Epithelial cell of umbilical artery (primary cell): ENCODE data around the gene FBXL3. TPM values are rescaled to one million over a fixed set of nuclear protein-coding genes. Genes with fewer than 3 reads are reported as not detected.

Source experiments
- total RNA-seq: library from RNA; depleted of rRNA; stranded (reverse); fragments of >200 nt; gene quantifications from 2 replicates; pipeline ENCODE4 v1.2.3, GENCODE V29; 2014

Gene FBXL3, protein sequence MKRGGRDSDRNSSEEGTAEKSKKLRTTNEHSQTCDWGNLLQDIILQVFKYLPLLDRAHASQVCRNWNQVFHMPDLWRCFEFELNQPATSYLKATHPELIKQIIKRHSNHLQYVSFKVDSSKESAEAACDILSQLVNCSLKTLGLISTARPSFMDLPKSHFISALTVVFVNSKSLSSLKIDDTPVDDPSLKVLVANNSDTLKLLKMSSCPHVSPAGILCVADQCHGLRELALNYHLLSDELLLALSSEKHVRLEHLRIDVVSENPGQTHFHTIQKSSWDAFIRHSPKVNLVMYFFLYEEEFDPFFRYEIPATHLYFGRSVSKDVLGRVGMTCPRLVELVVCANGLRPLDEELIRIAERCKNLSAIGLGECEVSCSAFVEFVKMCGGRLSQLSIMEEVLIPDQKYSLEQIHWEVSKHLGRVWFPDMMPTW
- 44.8 and 55.2 TPM in 2 replicates for total RNA-seq

DNA sequence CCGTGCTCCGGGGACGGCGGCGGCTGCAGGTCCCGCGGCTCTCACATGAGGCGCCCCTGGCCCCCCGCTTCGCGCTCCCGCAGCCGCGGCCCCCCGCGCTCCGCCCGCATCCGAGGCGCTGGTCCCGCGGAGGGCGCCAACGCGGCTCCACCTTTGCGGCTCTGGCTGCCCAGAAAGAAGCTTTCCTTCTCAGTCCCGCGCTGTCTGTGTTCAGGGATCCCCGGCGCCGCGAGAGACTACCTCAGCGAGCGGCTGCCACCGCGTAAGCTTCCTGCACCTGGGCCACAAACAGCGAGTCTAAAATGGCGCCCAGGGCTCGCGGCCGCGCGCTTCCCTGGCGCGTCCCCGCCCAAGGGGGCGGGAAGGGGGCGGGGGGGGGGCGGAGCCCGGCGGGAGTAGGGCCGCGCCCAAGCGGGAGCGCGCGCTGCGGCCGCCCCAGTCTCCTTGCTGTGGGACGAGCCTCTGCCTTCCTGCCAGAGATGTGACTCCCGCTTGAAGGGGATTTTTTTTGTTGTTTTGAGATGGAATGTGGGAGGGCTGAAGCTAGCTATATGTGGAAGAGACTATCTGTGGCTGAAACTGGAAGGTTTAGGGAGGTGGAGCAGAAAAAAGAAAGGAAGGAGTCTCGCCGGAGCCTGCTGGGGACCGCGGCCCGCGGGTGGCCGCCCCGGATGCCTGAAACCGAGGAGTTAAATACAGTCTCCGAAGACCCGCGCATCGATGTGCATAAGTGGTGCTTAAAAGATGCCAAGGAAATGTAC, at the start of gene FBXL3:
TSS of gene FBXL3 (minus strand) at position 299 of the 761 bp plus-strand sequence. CDS start 5,299 bp downstream, outside the sequence.

DNA sequence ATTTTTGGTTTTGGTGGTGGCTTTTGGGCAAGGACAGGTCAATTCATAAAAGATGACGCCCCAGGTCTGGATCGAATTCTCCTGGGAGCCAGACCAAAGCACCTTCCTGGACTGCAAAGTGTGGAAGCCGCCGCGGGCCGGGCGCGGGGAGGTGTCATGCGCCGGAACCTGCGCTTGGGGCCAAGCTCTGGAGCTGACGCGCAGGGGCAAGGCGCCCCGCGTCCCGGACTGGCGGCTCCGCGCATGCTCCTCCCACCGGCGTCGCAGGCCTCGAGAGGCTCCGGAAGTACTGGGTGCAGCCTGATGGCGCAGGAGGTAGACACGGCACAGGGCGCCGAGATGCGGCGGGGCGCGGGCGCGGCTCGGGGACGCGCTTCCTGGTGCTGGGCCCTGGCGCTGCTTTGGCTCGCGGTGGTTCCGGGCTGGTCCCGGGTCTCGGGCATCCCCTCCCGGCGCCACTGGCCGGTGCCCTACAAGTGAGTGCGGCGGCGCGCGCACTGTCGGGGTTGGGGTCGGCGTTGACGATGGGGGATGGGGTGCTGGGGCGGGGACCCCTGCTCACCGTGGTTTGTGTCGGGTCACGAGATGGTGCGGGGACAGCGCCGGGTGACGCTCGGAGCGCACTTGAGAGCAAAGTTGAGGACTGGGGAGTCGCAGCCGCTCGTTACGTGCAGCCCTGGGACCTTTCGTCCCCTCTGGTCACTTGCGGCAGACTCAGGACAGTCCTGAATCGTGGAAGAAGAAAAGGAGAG, 35.0 kb downstream of the FBXL3 start, which contains the start of gene CLN5:
TSS of gene CLN5 (plus strand) at position 286 of the 752 bp plus-strand sequence. CDS start at position 304, 18 bp downstream.

Other genes starting within 250 kb of the FBXL3 start
- gene KCTD12, start 140.8 kb downstream of the FBXL3 start, total RNA-seq, result 98.6 and 108 TPM in 2 replicates
- gene ACOD1, start 78.6 kb downstream of the FBXL3 start, total RNA-seq, result under 0.01 TPM in 1 of 2 replicates, not detected in the other
- gene CLN5, start 35.1 kb downstream of the FBXL3 start, total RNA-seq, result 21.4 and 25.7 TPM in 2 replicates